RWPE1 (cell line): ENCODE measurements around the gene COPS8.

Source experiments
- CTCF ChIA-PET: fragments of 350-600 bp; sonication (Branson Sonifier 250); formaldehyde crosslinking; extraction: SDS; loops from one replicate; lab custom pipeline; 2021; lab: Yijun Ruan, JAX
- POLR2A ChIA-PET: fragments of 400-600 bp; formaldehyde crosslinking; extraction: SDS; loops from one replicate; lab custom pipeline; 2020; ENCODE audit warnings: antibody characterized with exemption; ENCODE audit not compliant: low non-redundant PET; lab: Yijun Ruan, JAX
- DNase-seq: peaks from one replicate; pipeline ENCODE4 v3.0.0; 2012; ENCODE audit warnings: low spot score
- H3K27ac ChIP-seq: fragments of 450-650 bp; 2 replicates; pipeline ENCODE4 v1.5.1; 2017
- CTCF ChIP-seq: fragments of 450-650 bp; conservative IDR thresholded peaks from 2 replicates; pipeline ENCODE4 v1.5.1; 2017; ENCODE audit warnings: low read depth, mild to moderate bottlenecking

COPS8 gene

GRCh38 chr2:237143118-237143517 is 57.4 kb downstream of the COPS8 start:
- H3K27ac ChIP-seq = peak overlapping the region; percentile 92
- DNase-seq = no peak
- TF ChIP-seq CTCF = no peak
- ChIA-PET POLR2A (no interaction called here), CTCF (interaction anchor here (0.6 to 0.8 kb wide), 3 partner anchors 11 to 1377 kb away, joined by 3 to 4 read pairs (median 3); no protein-coding TSS in a partner anchor)

GRCh38 chr2:237143676-237144440 is 58.2 kb downstream of the COPS8 start:
- DNase-seq = no peak
- ChIA-PET CTCF (interaction anchor here (0.8 kb wide), 1 partner anchor 10 kb away, joined by 3 read pairs; no protein-coding TSS in a partner anchor), POLR2A (no interaction called here)
- TF ChIP-seq CTCF = no peak
- peak overlapping the region; percentile 92 for H3K27ac ChIP-seq

- ChIA-PET CTCF (no interaction called here), POLR2A (no interaction called here)
- H3K27ac ChIP-seq = peak overlapping the region; percentile 61; the same call in 1 of the 2 replicates
- no peak for TF ChIP-seq CTCF
- no peak for DNase-seq
Observed at GRCh38 chr2:237144516-237144915, 58.8 kb downstream of the COPS8 start.

GRCh38 chr2:237147317-237147716 is 61.6 kb downstream of the COPS8 start:
- no peak for TF ChIP-seq CTCF
- POLR2A ChIA-PET = no interaction called here
- H3K27ac ChIP-seq = no peak overlapping the region
- no peak for DNase-seq
- CTCF ChIA-PET = no interaction called here

- CTCF ChIA-PET = no interaction called here
- POLR2A ChIA-PET = no interaction called here
- no peak for TF ChIP-seq CTCF
- DNase-seq = no peak
- H3K27ac ChIP-seq = no peak overlapping the region
Observed at GRCh38 chr2:237148624-237149023, 62.9 kb downstream of the COPS8 start.

GRCh38 chr2:237149425-237149824 is 63.7 kb downstream of the COPS8 start:
- CTCF ChIA-PET = no interaction called here
- no peak for DNase-seq
- no peak overlapping the region; the same call in 1 of the 2 replicates for H3K27ac ChIP-seq
- no peak for TF ChIP-seq CTCF
- POLR2A ChIA-PET = no interaction called here
